Smooth muscle cell (in vitro differentiated cells): ENCODE measurements around the gene MAP4K5. TPM values are rescaled to one million over a fixed set of nuclear protein-coding genes. Genes with fewer than 3 reads are reported as not detected.

ENCODE experiments used
- DNase-seq: peaks from one replicate; lab custom pipeline; 2025; ENCODE audit not compliant: unreplicated experiment; lab: John Stamatoyannopoulos, UW
- H2AFZ ChIP-seq: fragments of 200-600 bp; sonication (generic); 2 replicates; pipeline ENCODE4 v1.6.0; 2016; ENCODE audit warnings: antibody characterized with exemption, low read depth, mild to moderate bottlenecking
- H3F3A ChIP-seq: fragments of 200-600 bp; sonication (generic); 2 replicates; pipeline ENCODE4 v1.6.0; 2017; ENCODE audit warnings: antibody characterized with exemption, low read depth
- H3K27ac ChIP-seq: fragments of 200-600 bp; sonication (generic); 2 replicates; pipeline ENCODE4 v1.5.1; 2016; ENCODE audit warnings: low read depth, mild to moderate bottlenecking
- H3K27me3 ChIP-seq: fragments of 200-600 bp; sonication (generic); 2 replicates; pipeline ENCODE4 v1.6.1; 2016; ENCODE audit warnings: low read depth, mild to moderate bottlenecking
- H3K36me3 ChIP-seq: fragments of 200-600 bp; sonication (generic); 2 replicates; pipeline ENCODE4 v1.5.1; 2016; ENCODE audit warnings: low read depth
- H3K4me1 ChIP-seq: fragments of 200-600 bp; sonication (generic); 2 replicates; pipeline ENCODE4 v1.5.1; 2016; ENCODE audit warnings: low read depth
- H3K4me2 ChIP-seq: fragments of 200-600 bp; sonication (generic); 2 replicates; pipeline ENCODE4 v1.6.0; 2016; ENCODE audit warnings: mild to moderate bottlenecking
- H3K4me3 ChIP-seq: fragments of 200-600 bp; sonication (generic); 2 replicates; pipeline ENCODE4 v1.5.1; 2016; ENCODE audit warnings: mild to moderate bottlenecking
- H3K79me2 ChIP-seq: fragments of 200-600 bp; sonication (generic); 2 replicates; pipeline ENCODE4 v1.6.0; 2016; ENCODE audit warnings: low read depth, mild to moderate bottlenecking
- H3K9ac ChIP-seq: fragments of 200-600 bp; sonication (generic); 2 replicates; pipeline ENCODE4 v1.6.0; 2016; ENCODE audit warnings: low read depth
- H3K9me3 ChIP-seq: fragments of 200-600 bp; sonication (generic); replicated peaks from 2 replicates; pipeline ENCODE4 v1.5.1; 2016; ENCODE audit warnings: low read depth
- H4K20me1 ChIP-seq: fragments of 200-600 bp; sonication (generic); 2 replicates; pipeline ENCODE4 v1.6.0; 2016; ENCODE audit warnings: low read depth
- WGBS: methylation state at CpG from one replicate; pipeline ENCODE4 v1.1.7; 2016; ENCODE audit warnings: low lambda C conversion rate; 5-methylcytosine and 5-hydroxymethylcytosine counted together
- polyA plus RNA-seq: library from polyadenylated mRNA; unstranded; fragments of >200 nt; fragmentation: Nextera tagmentation; extraction: Ambion mirVana; gene quantifications from 2 replicates; pipeline ENCODE4 v1.2.1, GENCODE V29; 2016
- total RNA-seq: library from RNA; depleted of rRNA; stranded (reverse); fragments of >200 nt; gene quantifications from 2 replicates; pipeline ENCODE4 v1.2.3, GENCODE V29; 2014
- TF ChIP-seq, protein P1 (sequence below): fragments of 200-600 bp; sonication (generic); IDR thresholded peaks from 2 replicates; pipeline ENCODE4 v1.5.1; 2017; ENCODE audit warnings: borderline replicate concordance, mild to moderate bottlenecking, antibody characterized with exemption; ENCODE audit not compliant: insufficient read depth, poor library complexity, severe bottlenecking

The MAP4K5 gene
- 101 and 115 TPM in 2 replicates for total RNA-seq
- polyA plus RNA-seq = 35.4 and 52.7 TPM in 2 replicates

DNA sequence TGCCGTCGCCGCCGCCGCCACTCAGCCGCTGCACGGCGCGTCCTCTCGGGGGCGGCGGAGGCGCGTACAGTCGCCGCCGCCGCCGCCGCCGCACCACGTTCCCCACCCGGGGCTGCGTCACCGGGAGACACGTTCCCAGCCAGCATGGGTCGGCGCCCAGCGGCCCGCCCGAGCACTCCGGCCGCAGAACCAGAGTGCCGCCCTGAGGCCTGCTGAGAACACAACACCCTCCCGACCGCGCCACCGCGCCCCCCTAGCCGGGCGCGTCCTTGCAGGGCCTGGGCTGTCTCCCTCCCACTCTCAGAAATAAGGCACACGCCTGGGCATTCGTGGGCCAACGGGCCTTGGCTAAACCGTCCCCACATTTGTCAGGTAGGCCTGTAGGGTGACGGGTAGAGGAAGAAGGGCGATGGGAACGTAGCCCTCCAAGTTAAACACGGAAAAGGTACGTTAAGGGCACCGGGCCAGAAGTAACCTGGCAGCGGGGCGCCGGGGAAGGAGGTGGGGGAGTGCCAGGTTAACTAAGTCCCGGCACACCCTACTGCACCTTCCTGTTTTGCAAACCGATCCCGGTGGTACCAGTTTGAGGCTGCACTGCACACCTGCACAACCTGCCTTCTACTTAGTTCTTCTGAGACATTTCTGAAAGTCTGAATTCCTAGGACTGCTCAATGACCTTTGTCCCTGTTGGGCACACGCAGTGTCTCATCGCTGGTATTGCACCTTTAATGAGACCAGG, at the start of gene MAP4K5:
TSS of gene MAP4K5 (minus strand) at position 68 of the 739 bp plus-strand sequence. CDS start 520 bp downstream, outside the sequence.
- Histone ChIP-seq H3K9me3 (no peaks in the 10 kb centered on the region), H3K4me3 (peak within 1 kb of the TSS; percentile 66), H3K4me2 (peak within 1 kb of the TSS; percentile 87), H3K79me2 (peaks cover 40% of the 10 kb centered on the region), H3K27ac (peak within 1 kb of the TSS; percentile 84), H3K9ac (peak within 1 kb of the TSS; percentile 92), H3K4me1 (peaks cover 24% of the 10 kb centered on the region), H4K20me1 (peaks cover 38% of the 10 kb centered on the region), H3F3A (peaks cover 3% of the 10 kb centered on the region), H3K27me3 (no peaks in the 10 kb centered on the region), H3K36me3 (no peaks in the 10 kb centered on the region), H2AFZ (peak within 1 kb of the TSS; percentile 75)
- WGBS = 3% methylated on average over 26 of the region's 60 CpGs
- TF ChIP-seq, protein P1, sequence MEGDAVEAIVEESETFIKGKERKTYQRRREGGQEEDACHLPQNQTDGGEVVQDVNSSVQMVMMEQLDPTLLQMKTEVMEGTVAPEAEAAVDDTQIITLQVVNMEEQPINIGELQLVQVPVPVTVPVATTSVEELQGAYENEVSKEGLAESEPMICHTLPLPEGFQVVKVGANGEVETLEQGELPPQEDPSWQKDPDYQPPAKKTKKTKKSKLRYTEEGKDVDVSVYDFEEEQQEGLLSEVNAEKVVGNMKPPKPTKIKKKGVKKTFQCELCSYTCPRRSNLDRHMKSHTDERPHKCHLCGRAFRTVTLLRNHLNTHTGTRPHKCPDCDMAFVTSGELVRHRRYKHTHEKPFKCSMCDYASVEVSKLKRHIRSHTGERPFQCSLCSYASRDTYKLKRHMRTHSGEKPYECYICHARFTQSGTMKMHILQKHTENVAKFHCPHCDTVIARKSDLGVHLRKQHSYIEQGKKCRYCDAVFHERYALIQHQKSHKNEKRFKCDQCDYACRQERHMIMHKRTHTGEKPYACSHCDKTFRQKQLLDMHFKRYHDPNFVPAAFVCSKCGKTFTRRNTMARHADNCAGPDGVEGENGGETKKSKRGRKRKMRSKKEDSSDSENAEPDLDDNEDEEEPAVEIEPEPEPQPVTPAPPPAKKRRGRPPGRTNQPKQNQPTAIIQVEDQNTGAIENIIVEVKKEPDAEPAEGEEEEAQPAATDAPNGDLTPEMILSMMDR = peak; percentile 83
- DNase-seq = peak; percentile 69

- Histone ChIP-seq H2AFZ (no peak overlapping the region), H3K27ac (no peak overlapping the region), H3K9ac (no peak overlapping the region), H3K4me3 (no peak overlapping the region), H3K9me3 (no peaks in the 10 kb centered on the region), H3K4me1 (no peaks in the 10 kb centered on the region), H3K27me3 (no peaks in the 10 kb centered on the region), H3K79me2 (no peaks in the 10 kb centered on the region), H4K20me1 (no peaks in the 10 kb centered on the region), H3K36me3 (no peaks in the 10 kb centered on the region), H3F3A (no peaks in the 10 kb centered on the region), H3K4me2 (no peak overlapping the region)
- TF ChIP-seq, protein P1 = no peak
- no peak for DNase-seq
These were observed 46.1 kb upstream of the MAP4K5 start for GRCh38 chr14:50578433-50578832.

- no peak overlapping the region for H3K9ac ChIP-seq
- no peak overlapping the region for H3K4me3 ChIP-seq
- H3F3A ChIP-seq = no peaks in the 10 kb centered on the region
- no peaks in the 10 kb centered on the region for H4K20me1 ChIP-seq
- H3K79me2 ChIP-seq = no peaks in the 10 kb centered on the region
- TF ChIP-seq, protein P1 = no peak
- no peaks in the 10 kb centered on the region for H3K9me3 ChIP-seq
- no peaks in the 10 kb centered on the region for H3K27me3 ChIP-seq
- H3K36me3 ChIP-seq = no peaks in the 10 kb centered on the region
- no peak overlapping the region for H3K27ac ChIP-seq
- no peaks in the 10 kb centered on the region for H3K4me1 ChIP-seq
- H2AFZ ChIP-seq = no peak overlapping the region
- no peak overlapping the region for H3K4me2 ChIP-seq
- no peak for DNase-seq
These were observed 45.6 kb upstream of the MAP4K5 start for GRCh38 chr14:50577982-50578381.

DNA sequence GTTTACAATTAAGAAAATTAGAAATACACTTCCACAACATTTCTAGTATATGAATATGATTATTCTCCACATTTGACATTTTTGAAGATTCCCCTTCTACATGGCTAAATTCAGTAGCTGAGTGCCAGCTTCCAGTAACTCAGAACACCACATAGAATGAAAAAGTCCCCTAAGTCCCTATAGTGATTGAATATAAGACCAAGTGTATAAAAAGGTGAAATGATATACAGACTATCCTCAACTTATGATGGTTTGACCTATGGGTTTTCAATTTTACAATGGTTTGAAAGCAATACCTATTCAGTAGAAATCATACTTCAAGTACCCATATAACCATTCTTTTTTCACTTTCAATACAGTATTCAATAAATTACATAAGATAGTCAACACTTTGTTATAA, 43.4 kb upstream of the MAP4K5 start:
- no peaks in the 10 kb centered on the region for H3K27me3 ChIP-seq
- H3K27ac ChIP-seq = no peak overlapping the region
- H2AFZ ChIP-seq = no peak overlapping the region
- H3K79me2 ChIP-seq = no peaks in the 10 kb centered on the region
- TF ChIP-seq, protein P1 = no peak
- no peaks in the 10 kb centered on the region for H3K4me1 ChIP-seq
- no peaks in the 10 kb centered on the region for H3K9me3 ChIP-seq
- no peak overlapping the region for H3K4me2 ChIP-seq
- no peaks in the 10 kb centered on the region for H4K20me1 ChIP-seq
- H3F3A ChIP-seq = no peaks in the 10 kb centered on the region
- no peaks in the 10 kb centered on the region for H3K36me3 ChIP-seq
- H3K9ac ChIP-seq = no peak overlapping the region
- no peak for DNase-seq
- no peak overlapping the region for H3K4me3 ChIP-seq
